ENCODE measurements around the gene PLXNA1.

PLXNA1 gene

GRCh38 chr3:126954141-126954842, 28.6 kb upstream of the PLXNA1 start:
- DNase-seq, result no peak

- DNase-seq, result no peak
These were observed 27.7 kb upstream of the PLXNA1 start for GRCh38 chr3:126955004-126955790.

- no peak for DNase-seq
These were observed 26.6 kb upstream of the PLXNA1 start for GRCh38 chr3:126956361-126956760.

- DNase-seq, result no peak
These were observed 25.9 kb upstream of the PLXNA1 start for GRCh38 chr3:126956866-126957650.

- DNase-seq, result no peak
These were observed 24.9 kb upstream of the PLXNA1 start for GRCh38 chr3:126957776-126958637.

- DNase-seq, result no peak
These were observed 24.3 kb upstream of the PLXNA1 start for GRCh38 chr3:126958638-126959085.

GRCh38 chr3:126959136-126959920, 23.6 kb upstream of the PLXNA1 start:
- DNase-seq, result no peak

- no peak for DNase-seq
These were observed 22.9 kb upstream of the PLXNA1 start for GRCh38 chr3:126959921-126960603.

- no peak for DNase-seq
These were observed 22.3 kb upstream of the PLXNA1 start for GRCh38 chr3:126960604-126960995.

- DNase-seq, result no peak
These were observed 21.6 kb upstream of the PLXNA1 start for GRCh38 chr3:126961191-126961790.

GRCh38 chr3:126961791-126962461, 21.0 kb upstream of the PLXNA1 start:
- DNase-seq, result no peak

- no peak for DNase-seq
These were observed 20.2 kb upstream of the PLXNA1 start for GRCh38 chr3:126962756-126963155.

GRCh38 chr3:126963261-126964190, 19.4 kb upstream of the PLXNA1 start:
- no peak for DNase-seq

GRCh38 chr3:126964261-126964660, 18.7 kb upstream of the PLXNA1 start:
- no peak for DNase-seq

GRCh38 chr3:126964950-126965349, 18.0 kb upstream of the PLXNA1 start:
- DNase-seq, result no peak

- DNase-seq, result no peak
These were observed 17.3 kb upstream of the PLXNA1 start for GRCh38 chr3:126965526-126966080.

GRCh38 chr3:126967386-126967785, 15.5 kb upstream of the PLXNA1 start:
- DNase-seq, result no peak

Data from activated CD4-positive, alpha-beta T cell treated with anti-CD3 and anti-CD28 coated beads for 4 hours (primary cell).